ENCODE results near the gene DIABLO. TPM values are rescaled to one million over a fixed set of nuclear protein-coding genes. Genes with fewer than 3 reads are reported as not detected.

Gene DIABLO
- total RNA-seq, 1 experiment from 2014 or later, result 60.1 TPM

DNA sequence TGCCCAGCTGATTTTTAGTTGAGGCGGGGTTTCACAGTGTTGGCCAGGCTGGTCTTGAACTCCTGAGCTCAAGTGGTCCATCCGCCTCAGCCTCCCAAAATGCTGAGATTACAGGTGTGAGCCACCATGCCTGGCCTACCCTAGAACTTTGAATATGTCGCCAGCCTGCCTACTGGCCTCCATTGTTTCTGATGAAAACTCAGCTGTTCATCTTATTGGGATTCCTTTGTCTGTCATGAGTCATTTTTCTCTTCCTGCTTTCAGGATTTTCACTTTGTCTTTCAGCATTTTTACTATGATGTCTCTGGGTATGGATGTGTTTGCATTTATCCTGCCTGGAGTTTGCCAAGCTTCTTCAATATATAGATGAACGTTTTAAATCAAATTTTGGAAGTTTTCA is 30.4 kb downstream of the DIABLO start:
- ChIA-PET CTCF (no interaction called here), POLR2A (no interaction called here), RAD21 (ENCODE audit: low non-redundant PET in 1 of 2, low total read pairs in 2 of 2, uncharacterized antibody in 2 of 2, unreplicated experiment in 2 of 2) (no interaction called here)
- TF ChIP-seq ELF1 (IDR thresholded peaks at IDR 0.05; ENCODE audit: borderline replicate concordance, low read depth), result no peak
- TF ChIP-seq, protein P1, sequence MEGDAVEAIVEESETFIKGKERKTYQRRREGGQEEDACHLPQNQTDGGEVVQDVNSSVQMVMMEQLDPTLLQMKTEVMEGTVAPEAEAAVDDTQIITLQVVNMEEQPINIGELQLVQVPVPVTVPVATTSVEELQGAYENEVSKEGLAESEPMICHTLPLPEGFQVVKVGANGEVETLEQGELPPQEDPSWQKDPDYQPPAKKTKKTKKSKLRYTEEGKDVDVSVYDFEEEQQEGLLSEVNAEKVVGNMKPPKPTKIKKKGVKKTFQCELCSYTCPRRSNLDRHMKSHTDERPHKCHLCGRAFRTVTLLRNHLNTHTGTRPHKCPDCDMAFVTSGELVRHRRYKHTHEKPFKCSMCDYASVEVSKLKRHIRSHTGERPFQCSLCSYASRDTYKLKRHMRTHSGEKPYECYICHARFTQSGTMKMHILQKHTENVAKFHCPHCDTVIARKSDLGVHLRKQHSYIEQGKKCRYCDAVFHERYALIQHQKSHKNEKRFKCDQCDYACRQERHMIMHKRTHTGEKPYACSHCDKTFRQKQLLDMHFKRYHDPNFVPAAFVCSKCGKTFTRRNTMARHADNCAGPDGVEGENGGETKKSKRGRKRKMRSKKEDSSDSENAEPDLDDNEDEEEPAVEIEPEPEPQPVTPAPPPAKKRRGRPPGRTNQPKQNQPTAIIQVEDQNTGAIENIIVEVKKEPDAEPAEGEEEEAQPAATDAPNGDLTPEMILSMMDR (IDR thresholded peaks at IDR 0.05 in 2 of 3, conservative IDR thresholded peaks at IDR 0.05 in 1 of 3; ENCODE audit: borderline replicate concordance in 1 of 3, insufficient read depth in 1 of 3, low read depth in 2 of 3, low read length in 2 of 3), result no peak
- TF ChIP-seq EZH2phosphoT487 (IDR thresholded peaks at IDR 0.05; ENCODE audit: borderline replicate concordance), result no peak
- TF ChIP-seq, protein P2, sequence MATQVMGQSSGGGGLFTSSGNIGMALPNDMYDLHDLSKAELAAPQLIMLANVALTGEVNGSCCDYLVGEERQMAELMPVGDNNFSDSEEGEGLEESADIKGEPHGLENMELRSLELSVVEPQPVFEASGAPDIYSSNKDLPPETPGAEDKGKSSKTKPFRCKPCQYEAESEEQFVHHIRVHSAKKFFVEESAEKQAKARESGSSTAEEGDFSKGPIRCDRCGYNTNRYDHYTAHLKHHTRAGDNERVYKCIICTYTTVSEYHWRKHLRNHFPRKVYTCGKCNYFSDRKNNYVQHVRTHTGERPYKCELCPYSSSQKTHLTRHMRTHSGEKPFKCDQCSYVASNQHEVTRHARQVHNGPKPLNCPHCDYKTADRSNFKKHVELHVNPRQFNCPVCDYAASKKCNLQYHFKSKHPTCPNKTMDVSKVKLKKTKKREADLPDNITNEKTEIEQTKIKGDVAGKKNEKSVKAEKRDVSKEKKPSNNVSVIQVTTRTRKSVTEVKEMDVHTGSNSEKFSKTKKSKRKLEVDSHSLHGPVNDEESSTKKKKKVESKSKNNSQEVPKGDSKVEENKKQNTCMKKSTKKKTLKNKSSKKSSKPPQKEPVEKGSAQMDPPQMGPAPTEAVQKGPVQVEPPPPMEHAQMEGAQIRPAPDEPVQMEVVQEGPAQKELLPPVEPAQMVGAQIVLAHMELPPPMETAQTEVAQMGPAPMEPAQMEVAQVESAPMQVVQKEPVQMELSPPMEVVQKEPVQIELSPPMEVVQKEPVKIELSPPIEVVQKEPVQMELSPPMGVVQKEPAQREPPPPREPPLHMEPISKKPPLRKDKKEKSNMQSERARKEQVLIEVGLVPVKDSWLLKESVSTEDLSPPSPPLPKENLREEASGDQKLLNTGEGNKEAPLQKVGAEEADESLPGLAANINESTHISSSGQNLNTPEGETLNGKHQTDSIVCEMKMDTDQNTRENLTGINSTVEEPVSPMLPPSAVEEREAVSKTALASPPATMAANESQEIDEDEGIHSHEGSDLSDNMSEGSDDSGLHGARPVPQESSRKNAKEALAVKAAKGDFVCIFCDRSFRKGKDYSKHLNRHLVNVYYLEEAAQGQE (IDR thresholded peaks at IDR 0.05; ENCODE audit: low read depth), result no peak
- no peak for TF ChIP-seq ZNF274 (IDR thresholded peaks at IDR 0.05; ENCODE audit: low read depth, low read length)
- no peak for TF ChIP-seq FOSL1 (IDR thresholded peaks at IDR 0.05; ENCODE audit: low read depth)
- no peak for TF ChIP-seq EGR1 (IDR thresholded peaks at IDR 0.05; ENCODE audit: low read depth)
- TF ChIP-seq SRF (IDR thresholded peaks at IDR 0.05; ENCODE audit: low read depth), result no peak
- no peak overlapping the region for H2AFZ ChIP-seq (ENCODE audit: low read depth, low read length, poor library complexity, severe bottlenecking)
- no peaks in the 10 kb centered on the region for H3K36me3 ChIP-seq (ENCODE audit: control insufficient read depth in 1 of 2, insufficient read depth in 2 of 2, low read length in 2 of 2)
- H3K9me3 ChIP-seq (ENCODE audit: control insufficient read depth in 1 of 2, insufficient read depth in 1 of 2, low read depth in 1 of 2, low read length in 2 of 2), result peaks cover 0 to 10% of the 10 kb centered on the region in 2 experiments; a peak in 2 of 4 replicates
- DNase-seq (ENCODE audit: low read depth, low spot score), result no peak
- H3K79me2 ChIP-seq (ENCODE audit: insufficient read depth, low read length), result no peaks in the 10 kb centered on the region
- no peak overlapping the region for H3K4me3 ChIP-seq (replicated peaks in 1 of 2; ENCODE audit: low read depth in 1 of 2, low read length in 2 of 2)
- no peaks in the 10 kb centered on the region for H3K4me1 ChIP-seq (ENCODE audit: control insufficient read depth in 1 of 2, insufficient read depth in 2 of 2, low read length in 2 of 2)
- ATAC-seq, result no peak
- H3K27me3 ChIP-seq (ENCODE audit: insufficient read depth, low read length), result no peaks in the 10 kb centered on the region
- intact Hi-C loops (cut with micrococcal nuclease), result no loop called here
- H3K9me2 ChIP-seq (ENCODE audit: insufficient read depth), result no peaks in the 10 kb centered on the region
- no peak overlapping the region for H3K4me2 ChIP-seq (ENCODE audit: low read length)
- no peaks in the 10 kb centered on the region for H4K20me1 ChIP-seq (ENCODE audit: insufficient read depth)
- H3K9ac ChIP-seq (ENCODE audit: low read length), result no peak overlapping the region
- no peak overlapping the region for H3K27ac ChIP-seq (ENCODE audit: low read depth, low read length)
- no TSS peak for BruUV-seq (replicated peaks)

Measured in HCT116 (cell line).